22Rv1 (cell line): ENCODE data around the gene DNM3.

Experiments used
- ZFX ChIP-seq: fragments of 450-650 bp; IDR thresholded peaks from 2 replicates; pipeline ENCODE4 v1.6.1; 2017; ENCODE audit warnings: antibody characterized with exemption, borderline replicate concordance
- TF ChIP-seq, protein P1 (sequence below): fragments of 450-650 bp; IDR thresholded peaks from 2 replicates; pipeline ENCODE4 v1.5.1; 2017; ENCODE audit warnings: mild to moderate bottlenecking

DNA sequence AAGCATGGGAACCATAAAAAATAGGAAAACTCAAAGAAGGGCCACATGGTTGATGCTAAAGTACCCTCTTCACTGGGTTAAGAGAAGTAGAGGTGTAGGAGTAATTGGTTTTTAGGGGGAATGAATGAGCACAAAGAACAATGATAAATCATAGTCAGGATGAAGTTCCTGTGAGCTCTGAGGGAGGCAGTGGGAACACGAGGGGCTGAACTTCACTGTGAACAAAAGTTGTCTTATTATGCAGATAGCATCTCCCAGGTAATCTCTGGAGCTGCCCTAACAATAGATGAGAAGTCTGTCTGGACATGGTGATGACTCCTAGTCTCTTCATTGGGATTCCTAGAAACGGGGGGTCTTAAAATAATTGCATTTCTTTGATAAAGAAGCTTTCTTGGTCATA, 127.9 kb downstream of the DNM3 start:
- TF ChIP-seq, protein P1, sequence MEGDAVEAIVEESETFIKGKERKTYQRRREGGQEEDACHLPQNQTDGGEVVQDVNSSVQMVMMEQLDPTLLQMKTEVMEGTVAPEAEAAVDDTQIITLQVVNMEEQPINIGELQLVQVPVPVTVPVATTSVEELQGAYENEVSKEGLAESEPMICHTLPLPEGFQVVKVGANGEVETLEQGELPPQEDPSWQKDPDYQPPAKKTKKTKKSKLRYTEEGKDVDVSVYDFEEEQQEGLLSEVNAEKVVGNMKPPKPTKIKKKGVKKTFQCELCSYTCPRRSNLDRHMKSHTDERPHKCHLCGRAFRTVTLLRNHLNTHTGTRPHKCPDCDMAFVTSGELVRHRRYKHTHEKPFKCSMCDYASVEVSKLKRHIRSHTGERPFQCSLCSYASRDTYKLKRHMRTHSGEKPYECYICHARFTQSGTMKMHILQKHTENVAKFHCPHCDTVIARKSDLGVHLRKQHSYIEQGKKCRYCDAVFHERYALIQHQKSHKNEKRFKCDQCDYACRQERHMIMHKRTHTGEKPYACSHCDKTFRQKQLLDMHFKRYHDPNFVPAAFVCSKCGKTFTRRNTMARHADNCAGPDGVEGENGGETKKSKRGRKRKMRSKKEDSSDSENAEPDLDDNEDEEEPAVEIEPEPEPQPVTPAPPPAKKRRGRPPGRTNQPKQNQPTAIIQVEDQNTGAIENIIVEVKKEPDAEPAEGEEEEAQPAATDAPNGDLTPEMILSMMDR: no peak
- no peak for TF ChIP-seq ZFX
